Spinal cord (tissue), 10 donors: ENCODE measurements around the gene RHOH. TPM values are rescaled to one million over a fixed set of nuclear protein-coding genes. Genes with fewer than 3 reads are reported as not detected.

Experiments
- DNase-seq, 6 donors: peaks; one replicate each; pipeline versions ENCODE4 v3.0.0 to v3.0.0-alpha.2; 2013 to 2015; ENCODE audit warnings: low spot score in 6 of 6, low read depth in 4 of 6
- H3K27ac ChIP-seq: one replicate; pipeline ENCODE4 v1.5.1; 2013; ENCODE audit warnings: low read depth, low read length, control low read depth
- H3K27me3 ChIP-seq: one replicate; pipeline ENCODE4 v1.6.1; 2013; ENCODE audit warnings: low read length; ENCODE audit not compliant: control insufficient read depth, insufficient read depth
- H3K36me3 ChIP-seq: one replicate; pipeline ENCODE4 v1.6.1; 2013; ENCODE audit warnings: low read length; ENCODE audit not compliant: control insufficient read depth, insufficient read depth
- H3K4me1 ChIP-seq: one replicate; pipeline ENCODE4 v1.6.1; 2013; ENCODE audit warnings: low read length; ENCODE audit not compliant: control insufficient read depth, insufficient read depth
- H3K4me3 ChIP-seq: one replicate; pipeline ENCODE4 v1.5.1; 2013; ENCODE audit warnings: low read depth, low read length, control low read depth
- H3K9me3 ChIP-seq: one replicate; pipeline ENCODE4 v1.6.1; 2013; ENCODE audit warnings: low read length; ENCODE audit not compliant: control insufficient read depth, insufficient read depth
- WGBS: methylation state at CpG from one replicate; pipeline ENCODE4 v1.1.5; 2013; ENCODE audit warnings: missing lambda C conversion rate; ENCODE audit not compliant: insufficient coverage; 5-methylcytosine and 5-hydroxymethylcytosine counted together
- polyA plus RNA-seq, 2 donors: library from polyadenylated mRNA; unstranded; fragments of 120-200 nt; gene quantifications; one replicate each; pipeline ENCODE4 v1.2.1, GENCODE V29; 2013; ENCODE audit not compliant: insufficient read length in 2 of 2
- total RNA-seq, 2 donors: library from RNA; depleted of rRNA in 1 of 2; stranded (reverse); fragments of 120-200 nt in 1 of 2; fragments of >200 nt in 1 of 2; gene quantifications; one replicate each; pipeline versions ENCODE4 v1.2.3 to v1.2.4, GENCODE V29; 2013 to 2014
- donor health status: healthy.

The RHOH gene
- total and polyA plus RNA-seq, 4 donors, result 1.1 to 3.1 (median 1.5) TPM

DNA sequence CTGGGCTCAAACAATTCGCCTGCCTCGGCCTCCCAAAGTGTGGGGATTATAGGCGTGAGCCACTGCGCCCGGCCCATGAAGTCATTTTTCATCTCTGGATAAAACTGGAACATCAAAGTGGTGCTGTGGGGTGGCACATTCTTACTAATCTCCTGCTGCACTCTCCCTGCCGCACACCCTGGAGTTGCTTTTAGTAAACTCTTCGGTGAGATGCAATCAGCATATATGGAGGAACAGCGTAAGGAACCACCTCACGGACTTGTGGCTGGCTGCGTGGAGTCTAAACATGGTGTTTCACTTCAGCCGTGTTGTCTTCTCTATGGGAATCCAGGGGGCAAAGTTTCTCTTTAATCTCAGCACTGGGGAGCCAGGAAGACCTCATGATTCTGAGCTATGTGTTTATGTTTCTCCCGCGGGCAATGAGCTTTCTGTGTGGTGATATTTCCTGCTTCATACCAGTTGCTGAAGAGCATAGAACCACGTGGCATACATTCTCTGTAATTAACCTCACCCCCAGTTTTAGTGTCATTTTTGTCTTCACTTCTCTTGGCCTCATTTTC lies 2.1 kb upstream of the RHOH start:
- 66% methylated on average over 6 of the region's 14 CpGs for WGBS
- H3K9me3 ChIP-seq, result no peaks in the 10 kb centered on the region

GRCh38 chr4:40195182-40196177 lies 1.4 kb upstream of the RHOH start:
- WGBS, result 100% methylated on average over 4 of the region's 10 CpGs
- Histone ChIP-seq H3K27me3 (no peaks in the 10 kb centered on the region), H3K27ac (no peak overlapping the region), H3K4me1 (peaks cover 3% of the 10 kb centered on the region), H3K36me3 (no peaks in the 10 kb centered on the region), H3K9me3 (no peaks in the 10 kb centered on the region), H3K4me3 (no peak overlapping the region)
- no peak for DNase-seq

More for the DNA sequence above, 2.1 kb upstream of the RHOH start:
- no peaks in the 10 kb centered on the region for H3K36me3 ChIP-seq
- peaks cover 3% of the 10 kb centered on the region for H3K4me1 ChIP-seq
- H3K27me3 ChIP-seq, result no peaks in the 10 kb centered on the region
- H3K4me3 ChIP-seq, result no peak overlapping the region
- H3K27ac ChIP-seq, result peak overlapping the region; percentile 52
- DNase-seq, result no peak

- WGBS, result 85% methylated on average over 7 of the region's 8 CpGs
- Histone ChIP-seq H3K9me3 (no peaks in the 10 kb centered on the region), H3K27me3 (no peaks in the 10 kb centered on the region), H3K4me3 (no peak overlapping the region), H3K4me1 (peaks cover 3% of the 10 kb centered on the region), H3K36me3 (no peaks in the 10 kb centered on the region), H3K27ac (no peak overlapping the region)
- no peak for DNase-seq
Measured at GRCh38 chr4:40196272-40196671, 559 bp upstream of the RHOH start.

DNA sequence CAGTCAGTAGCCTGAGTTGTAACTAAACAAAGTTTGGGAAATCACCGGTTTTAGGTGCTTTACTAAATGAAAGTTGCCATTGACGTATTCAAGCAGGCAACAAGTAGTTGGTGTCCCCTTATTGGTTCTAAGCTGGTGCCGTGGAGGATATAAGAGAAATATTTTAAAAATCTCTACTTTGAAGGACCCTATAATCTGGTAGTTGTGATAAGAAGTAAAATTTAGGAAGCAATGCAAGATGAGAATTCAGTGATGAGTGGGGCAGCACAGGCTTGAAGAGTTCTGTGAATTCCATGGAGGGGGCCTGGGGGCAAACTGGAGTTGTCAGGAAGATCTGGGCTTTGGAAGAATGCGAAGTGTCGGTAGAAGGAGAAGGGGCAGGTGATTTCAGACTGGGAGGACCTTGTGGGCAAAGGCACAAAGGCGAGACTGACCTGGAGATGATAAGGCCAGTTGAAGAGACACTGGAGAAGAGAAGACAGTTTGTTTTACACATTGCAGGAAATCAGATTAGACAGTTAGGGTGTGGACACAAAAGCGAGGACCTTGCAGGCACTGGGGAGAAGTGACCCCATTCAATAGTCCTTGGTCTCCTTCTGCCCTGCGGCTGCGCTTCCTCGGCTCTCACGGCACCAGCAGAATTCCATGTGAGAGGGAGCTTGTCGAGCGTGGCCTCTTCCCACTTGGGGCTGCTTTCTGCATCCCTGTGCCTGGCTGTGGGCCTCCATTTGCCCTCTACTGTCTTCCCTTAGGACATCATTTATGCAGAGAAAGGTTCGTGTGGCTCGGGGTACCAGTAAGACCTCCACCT lies 1.3 kb downstream of the RHOH start:
- Histone ChIP-seq H3K9me3 (no peaks in the 10 kb centered on the region), H3K27me3 (no peaks in the 10 kb centered on the region), H3K4me1 (no peaks in the 10 kb centered on the region), H3K4me3 (no peak overlapping the region), H3K27ac (no peak overlapping the region), H3K36me3 (no peaks in the 10 kb centered on the region)
- DNase-seq, result no peak
- 80% methylated on average over 13 of the region's 15 CpGs for WGBS

DNA sequence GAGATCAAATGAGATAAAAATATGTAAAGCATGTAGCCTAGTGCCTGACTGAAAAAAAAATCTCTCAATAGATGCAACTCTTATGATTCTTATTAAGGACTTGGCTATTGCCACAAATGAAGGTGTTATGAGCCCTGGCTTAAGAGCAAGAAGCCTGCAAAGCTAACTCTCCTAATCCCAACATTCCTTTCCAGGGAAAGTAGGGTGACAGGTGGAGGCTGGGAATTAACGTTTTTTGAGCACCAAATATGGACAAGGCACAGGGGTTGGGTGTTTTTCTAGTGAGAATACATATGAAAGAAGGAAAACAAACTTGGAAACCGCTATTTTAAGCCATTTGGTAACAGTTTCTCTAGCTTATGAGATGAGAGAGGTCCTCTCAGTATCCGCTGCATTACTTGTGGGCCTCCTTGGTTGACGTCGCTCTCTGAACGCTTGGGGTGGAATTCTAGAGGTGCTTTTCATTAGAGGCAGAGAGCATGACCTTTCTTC lies 2.4 kb downstream of the RHOH start:
- Histone ChIP-seq H3K36me3 (no peaks in the 10 kb centered on the region), H3K27me3 (no peaks in the 10 kb centered on the region), H3K4me3 (no peak overlapping the region), H3K27ac (no peak overlapping the region), H3K9me3 (no peaks in the 10 kb centered on the region), H3K4me1 (no peaks in the 10 kb centered on the region)
- DNase-seq, result no peak
- 91% methylated on average over 1 of the region's 6 CpGs for WGBS

GRCh38 chr4:40199999-40200874 lies 3.4 kb downstream of the RHOH start:
- H3K9me3 ChIP-seq, result no peaks in the 10 kb centered on the region
- H3K36me3 ChIP-seq, result no peaks in the 10 kb centered on the region
- DNase-seq, result no peak
- H3K4me1 ChIP-seq, result no peaks in the 10 kb centered on the region
- 78% methylated on average over 8 of the region's 15 CpGs for WGBS
- H3K27me3 ChIP-seq, result no peaks in the 10 kb centered on the region
- H3K27ac ChIP-seq, result no peak overlapping the region
- H3K4me3 ChIP-seq, result no peak overlapping the region

DNA sequence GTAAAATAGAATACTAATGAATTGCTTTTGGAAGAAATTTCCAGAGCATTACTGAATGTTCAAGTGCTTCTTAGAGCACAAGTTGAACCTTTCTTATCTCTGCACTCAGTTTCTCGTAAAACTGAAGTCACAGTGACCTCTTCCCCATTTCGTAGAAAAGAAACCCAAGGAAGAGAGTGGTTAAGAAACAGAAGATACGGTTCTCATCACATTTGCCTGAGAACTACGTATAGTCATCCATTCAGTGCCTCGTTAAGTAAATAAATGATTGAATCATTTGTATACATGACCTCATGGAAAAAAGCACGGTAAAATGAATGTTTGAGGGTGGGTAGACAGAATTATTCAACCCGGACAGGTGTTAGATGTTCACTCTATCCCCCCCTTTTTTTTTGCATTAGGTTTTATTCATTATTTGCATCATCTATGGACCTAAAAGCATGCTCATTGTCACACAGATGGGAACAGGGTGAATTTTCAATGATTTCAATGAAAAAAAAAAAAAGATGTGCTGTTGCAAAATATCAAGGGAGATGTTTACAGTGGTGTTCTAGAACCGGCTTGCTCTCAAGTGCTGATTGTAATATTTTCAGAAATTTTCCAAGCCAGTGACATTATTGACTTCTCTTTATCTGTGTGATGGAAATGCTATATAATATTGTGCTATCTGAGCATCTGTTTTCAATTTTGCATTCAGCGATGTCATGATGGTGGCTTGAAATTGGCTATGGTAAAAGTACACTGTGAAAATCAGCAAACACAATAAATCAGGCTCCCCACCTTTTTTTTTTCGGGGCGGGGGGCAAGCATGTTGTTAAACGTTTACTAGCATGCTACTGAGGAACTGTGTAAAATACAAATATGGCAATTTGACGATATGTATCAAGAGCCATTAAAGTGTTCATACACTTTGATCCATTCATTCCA lies 4.3 kb downstream of the RHOH start:
- no peaks in the 10 kb centered on the region for H3K27me3 ChIP-seq
- no CpG with 5 or more reads among the region's 13 CpGs for WGBS
- no peaks in the 10 kb centered on the region for H3K4me1 ChIP-seq
- H3K27ac ChIP-seq, result no peak overlapping the region
- H3K9me3 ChIP-seq, result no peaks in the 10 kb centered on the region
- H3K4me3 ChIP-seq, result no peak overlapping the region
- no peaks in the 10 kb centered on the region for H3K36me3 ChIP-seq
- DNase-seq, result no peak

- Histone ChIP-seq H3K4me3 (no peak overlapping the region), H3K4me1 (no peaks in the 10 kb centered on the region), H3K27ac (no peak overlapping the region), H3K27me3 (no peaks in the 10 kb centered on the region), H3K36me3 (no peaks in the 10 kb centered on the region), H3K9me3 (no peaks in the 10 kb centered on the region)
- DNase-seq, result no peak
- WGBS, result 94% methylated on average over 2 of the region's 4 CpGs
Measured at GRCh38 chr4:40201898-40202297, 5.1 kb downstream of the RHOH start.
